GM18951 (cell line): Measurements from ENCODE around the gene CD93.

Experiments
- POLR2A ChIP-seq: IDR thresholded peaks from 4 replicates; pipeline ENCODE4 v1.6.1; 2011; ENCODE audit warnings: mild to moderate bottlenecking; ENCODE audit not compliant: insufficient read length, insufficient read depth; ENCODE audit errors: extremely low read depth
- in situ Hi-C: fragments of 300-500 bp; cut with MboI; formaldehyde crosslinking; loops from one replicate; pipeline ENCODE4 v1.12.0; 2022; ENCODE audit warnings: low sequenced_read_pairs, mixed read lengths, inconsistent platforms; ENCODE audit not compliant: unreplicated experiment

Gene CD93

DNA sequence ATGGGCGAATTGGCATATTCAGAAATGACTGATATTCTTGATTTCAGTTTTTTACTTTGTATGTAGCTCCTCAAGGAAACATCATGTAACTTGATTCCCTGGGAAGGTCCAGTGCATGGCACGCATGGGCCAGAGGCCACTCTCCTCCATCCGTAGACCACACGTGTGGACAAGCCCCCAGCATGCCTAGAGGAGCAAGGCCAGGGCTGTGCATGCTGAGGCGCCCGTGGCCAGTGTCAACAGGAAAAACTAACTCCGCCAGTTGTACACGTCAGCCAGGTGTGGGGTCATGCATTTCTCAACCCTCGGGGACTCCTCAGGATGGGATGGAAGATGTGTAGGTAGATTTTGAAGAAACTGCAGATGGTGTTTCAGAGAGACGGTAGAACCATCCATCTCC lies 37.8 kb upstream of the CD93 start:
- in situ Hi-C loops, result no loop called here
- no peak for TF ChIP-seq POLR2A

DNA sequence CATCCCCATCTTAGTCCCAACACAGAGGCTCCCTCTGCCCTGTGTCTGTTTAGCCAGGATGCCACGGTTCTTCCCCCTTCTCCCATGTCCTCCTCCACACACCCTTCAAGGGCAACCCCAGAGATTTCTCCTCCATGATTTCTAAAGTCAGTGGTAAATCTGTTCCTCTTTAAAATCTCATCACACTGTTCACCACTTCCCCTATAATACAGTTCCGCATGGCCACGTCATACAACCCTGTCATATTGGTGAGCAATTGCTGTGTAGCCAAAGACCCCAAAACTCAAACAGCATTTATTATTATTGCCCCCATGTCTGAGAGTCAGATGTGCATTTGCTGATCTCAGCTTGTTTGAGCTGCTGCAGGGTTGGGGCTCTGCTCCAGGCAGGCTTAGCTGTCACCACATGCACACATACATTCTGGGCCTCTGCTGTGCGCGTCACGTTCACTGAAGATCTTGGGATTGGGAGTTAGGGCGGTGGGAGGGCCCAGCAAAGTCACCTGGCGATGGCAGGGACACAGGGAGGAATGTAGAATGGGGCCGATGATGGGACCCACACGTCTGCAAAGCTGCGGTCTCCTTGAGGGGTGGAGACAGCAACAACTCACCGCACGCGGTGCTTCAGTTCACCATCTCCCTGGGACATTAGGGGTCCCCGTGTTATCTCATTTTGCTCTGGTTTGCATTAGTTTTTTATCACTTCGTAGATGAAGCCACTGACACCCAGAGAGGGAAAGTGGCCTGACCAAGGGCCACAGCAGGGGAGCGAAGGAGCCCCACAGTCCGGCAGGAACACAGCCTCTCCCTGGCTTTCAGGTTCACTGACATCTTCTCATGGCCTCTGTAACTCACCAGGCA lies 36.9 kb upstream of the CD93 start:
- in situ Hi-C loops, result no loop called here
- TF ChIP-seq POLR2A, result no peak

DNA sequence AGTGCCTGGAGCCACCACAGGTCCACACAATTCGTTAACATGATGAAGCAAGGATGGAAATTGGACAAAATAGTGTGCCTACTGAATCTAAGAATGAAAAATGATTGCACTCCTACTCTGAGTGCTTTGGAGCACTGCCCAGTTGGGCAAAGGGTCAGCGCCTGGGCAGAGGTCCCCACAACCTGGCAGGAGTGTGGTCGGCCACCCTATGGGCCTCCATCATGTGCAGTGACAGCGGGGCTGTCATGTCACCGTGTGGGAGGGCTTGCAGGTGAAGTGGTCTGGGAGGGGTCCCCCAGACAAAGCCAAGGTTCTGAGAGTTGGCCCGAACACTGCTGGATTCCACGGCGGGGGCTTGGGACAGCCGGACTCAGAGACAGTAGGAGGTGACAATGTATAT lies 36.2 kb upstream of the CD93 start:
- in situ Hi-C loops, result no loop called here
- TF ChIP-seq POLR2A, result no peak

DNA sequence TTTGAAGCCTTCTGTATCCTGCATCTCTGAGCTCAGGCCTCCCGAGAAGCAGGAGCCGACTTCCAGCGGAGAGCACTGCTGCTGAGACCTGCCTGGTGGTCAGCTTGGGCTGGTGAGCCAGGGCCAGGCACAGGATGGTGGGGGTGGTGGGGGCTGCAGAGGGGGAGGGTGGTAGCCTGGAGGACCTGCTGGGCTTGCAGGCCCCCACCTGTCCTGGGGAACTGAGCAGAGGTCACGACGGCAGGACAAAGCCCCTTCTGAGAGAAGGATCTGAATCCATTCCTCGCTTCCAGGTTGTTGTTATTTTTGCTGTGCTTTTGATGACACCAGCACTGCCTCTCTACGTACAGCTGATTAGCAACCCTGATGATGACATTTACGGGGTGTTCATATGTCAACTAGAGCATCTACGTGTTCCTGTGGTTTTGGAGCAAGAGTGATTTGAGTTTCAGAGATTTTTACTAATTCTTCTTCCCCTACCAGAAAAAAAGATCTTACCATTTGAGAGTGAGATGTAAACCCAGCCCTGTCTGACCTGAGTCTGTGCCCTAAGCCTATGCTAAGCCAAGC lies 35.7 kb upstream of the CD93 start:
- TF ChIP-seq POLR2A, result no peak
- in situ Hi-C loops, result no loop called here

DNA sequence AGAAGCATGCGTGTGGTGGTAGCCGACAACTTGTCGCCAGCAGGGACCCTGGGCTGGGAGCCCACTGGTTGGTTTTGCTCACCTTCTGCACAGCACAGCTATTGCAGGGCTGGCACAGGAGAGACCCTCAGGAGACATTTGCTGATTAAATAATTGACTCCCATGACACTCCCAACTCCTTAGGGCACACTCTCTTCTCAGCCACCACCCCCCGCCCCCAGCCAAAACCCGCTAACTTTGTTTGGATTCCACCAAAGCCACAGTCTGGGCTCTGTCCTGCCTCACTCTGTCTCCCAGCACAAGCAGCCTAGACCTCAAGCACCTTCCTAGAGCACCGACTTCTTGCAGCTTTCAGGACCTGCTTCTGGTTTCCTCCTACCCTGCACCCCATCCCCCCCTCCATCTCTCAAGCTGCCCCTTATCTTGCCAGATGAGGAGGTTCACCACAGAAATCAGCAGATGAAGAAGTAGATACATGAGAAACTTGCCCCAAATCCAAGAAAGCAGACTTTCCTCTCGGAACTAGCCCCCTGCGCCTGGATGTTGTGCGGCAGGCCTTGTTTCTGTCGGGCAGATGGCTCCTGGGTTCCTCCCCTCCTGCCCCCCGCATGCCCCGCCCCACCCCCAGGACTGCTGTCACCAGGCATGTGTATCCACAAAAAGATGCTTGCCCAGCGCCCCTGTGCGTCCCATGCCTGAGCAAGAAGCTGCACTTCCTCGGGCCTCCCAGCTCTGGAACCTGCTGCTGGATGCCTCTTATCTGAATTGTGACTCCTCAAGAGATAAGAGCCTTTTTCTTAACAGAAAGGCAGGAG lies 35.0 kb upstream of the CD93 start:
- no peak for TF ChIP-seq POLR2A
- in situ Hi-C loops, result no loop called here

DNA sequence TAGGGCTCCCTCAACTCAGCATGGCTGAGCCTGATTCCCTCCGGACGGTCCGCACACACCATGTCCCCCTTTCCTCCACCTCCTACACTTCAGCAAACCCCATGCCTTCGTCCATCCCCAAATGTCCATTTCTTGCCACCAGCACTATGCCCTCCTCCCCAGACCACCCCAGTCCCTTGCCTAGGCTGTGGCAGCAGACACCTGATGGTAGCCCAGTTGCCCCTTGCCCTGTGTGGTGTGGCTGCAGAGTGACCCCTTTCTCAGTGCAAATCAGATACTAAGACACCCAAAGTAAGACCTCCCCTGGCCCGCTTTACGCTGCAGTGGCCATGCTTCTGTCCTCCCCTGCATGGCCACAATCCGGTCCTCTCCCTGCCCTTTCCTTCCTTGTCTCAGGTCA lies 34.1 kb upstream of the CD93 start:
- no peak for TF ChIP-seq POLR2A
- in situ Hi-C loops, result no loop called here

DNA sequence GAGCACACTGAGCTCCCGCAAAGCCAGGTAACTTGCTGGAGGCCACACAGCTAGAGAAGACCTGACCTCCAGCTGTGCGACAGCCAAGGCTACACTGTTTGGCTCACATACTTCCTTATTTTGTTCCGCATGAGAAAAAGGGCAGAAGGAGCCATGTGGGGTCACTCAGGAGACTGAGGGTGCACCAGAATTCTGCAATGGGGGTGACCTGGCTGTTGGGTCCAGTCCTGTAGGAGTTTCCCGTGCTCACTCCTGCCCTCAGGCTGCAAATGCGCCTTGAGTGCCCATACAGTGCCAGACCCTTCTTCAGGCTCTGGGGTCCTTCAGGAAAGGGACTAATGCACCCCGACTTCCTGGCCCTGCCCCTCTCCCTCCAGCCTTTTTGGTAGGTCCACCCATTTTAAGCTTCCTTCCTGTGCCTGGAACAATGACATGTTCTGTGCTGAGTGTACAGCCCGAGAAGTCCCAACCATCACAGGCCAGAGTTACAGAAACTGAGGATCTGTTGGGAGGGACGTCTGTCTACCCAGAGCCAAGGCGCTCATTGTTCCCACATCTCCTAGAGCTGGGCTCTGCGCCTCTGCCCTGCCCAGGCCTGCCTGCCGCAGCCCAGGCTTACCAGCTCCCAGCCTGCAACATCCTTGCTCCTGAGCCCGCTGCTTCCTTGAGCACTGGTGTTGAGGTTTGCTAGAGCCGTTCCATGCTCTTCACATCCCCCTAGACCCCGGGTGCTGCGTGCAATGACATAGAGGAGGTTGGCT lies 33.5 kb upstream of the CD93 start:
- in situ Hi-C loops, result no loop called here
- TF ChIP-seq POLR2A, result no peak

DNA sequence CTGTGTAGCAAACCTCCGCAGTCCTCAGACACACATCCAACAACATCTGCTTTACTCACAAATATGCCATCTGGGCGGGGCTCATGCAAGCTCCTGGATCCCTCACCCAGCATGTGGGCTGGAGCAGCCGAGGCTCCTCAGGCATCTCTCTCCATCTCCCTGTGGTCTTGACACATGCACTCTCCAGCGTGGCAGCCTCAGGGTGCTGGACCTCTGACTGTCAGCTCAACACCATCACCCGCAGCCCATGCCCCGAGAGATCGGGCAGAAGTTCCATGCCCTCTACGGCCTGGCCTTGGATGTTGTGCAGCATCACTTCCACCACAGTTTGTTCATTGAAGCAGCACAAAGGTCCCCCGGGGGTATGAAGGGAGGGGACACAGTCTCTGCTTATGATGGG lies 32.6 kb upstream of the CD93 start:
- in situ Hi-C loops, result no loop called here
- no peak for TF ChIP-seq POLR2A

DNA sequence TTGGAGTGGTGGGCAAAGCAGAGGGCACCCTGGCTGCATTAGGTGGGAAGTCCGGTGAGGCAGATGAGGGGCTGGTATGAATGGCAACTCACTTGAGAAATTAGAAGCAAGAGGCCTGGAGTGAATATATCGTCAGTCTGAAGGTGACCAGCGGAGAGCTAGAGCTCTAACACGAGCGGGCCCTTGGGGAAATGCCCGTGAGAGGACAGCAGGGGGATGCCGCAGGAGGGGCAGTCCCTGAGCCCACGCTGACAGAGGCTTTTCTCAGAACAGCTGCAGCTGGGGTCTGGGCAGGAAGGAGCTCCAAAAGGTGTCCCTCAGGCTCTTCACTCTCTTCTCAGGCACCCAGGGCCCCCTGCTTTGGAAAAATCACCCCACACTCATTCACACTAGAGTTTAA lies 32.0 kb upstream of the CD93 start:
- no peak for TF ChIP-seq POLR2A
- in situ Hi-C loops, result no loop called here

DNA sequence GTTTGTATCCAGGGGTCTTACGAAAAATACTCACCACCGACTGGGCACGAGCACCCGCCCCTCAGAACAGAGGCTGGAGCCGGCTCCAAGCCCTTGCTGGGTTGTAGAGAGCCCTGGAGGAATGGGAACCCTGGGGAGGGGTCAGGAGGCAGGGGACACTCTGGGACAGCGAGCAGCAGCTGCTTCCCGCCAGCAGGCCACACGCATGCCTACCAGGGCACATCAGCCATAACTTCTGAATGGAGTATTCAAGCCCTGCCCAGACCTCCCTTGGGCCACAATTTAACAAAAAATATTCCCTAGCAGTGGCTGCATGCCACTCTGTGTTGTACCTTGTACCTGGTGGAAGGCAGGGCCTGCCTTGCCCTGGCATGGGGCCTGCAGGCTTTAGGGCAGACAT lies 31.6 kb upstream of the CD93 start:
- in situ Hi-C loops, result no loop called here

DNA sequence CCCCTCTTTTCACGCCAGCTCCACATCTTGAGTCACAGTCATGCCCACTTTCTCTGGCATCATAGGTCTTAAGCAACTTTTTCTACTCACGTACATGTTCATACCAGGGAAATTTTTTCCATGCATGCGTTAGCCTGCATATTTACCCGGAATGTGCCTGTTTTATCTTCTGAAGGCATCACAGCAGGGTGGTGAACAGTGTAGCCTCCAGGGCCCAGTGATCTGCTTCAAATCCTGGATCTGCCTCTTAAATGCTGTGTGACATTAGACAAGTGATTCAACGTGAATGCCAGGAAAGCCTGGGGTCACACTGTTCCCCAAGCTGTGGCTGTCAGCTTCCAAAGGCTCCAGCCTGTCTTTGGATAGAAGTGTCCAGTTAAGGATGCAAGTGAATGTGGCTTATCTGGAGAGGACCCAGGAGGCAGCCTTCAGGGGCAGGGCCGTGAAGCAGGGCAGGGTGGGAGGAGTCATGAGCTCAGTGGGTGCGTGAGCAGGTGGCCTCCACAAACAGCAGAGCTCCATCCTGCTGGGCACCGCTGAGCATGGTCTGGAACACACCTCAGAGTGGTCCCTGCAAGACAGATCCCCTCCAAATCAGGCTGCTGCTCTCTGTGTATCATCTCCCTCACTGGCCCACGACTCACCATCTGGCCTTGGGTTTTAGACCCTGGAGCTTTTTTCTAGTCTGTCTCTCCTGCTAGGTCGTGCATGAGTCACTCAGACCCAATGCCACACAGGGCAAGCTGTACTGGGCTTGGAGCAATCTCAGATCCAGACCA lies 30.4 kb upstream of the CD93 start:
- no peak for TF ChIP-seq POLR2A
- in situ Hi-C loops, result no loop called here

More for the DNA sequence above, 31.6 kb upstream of the CD93 start:
- no peak for TF ChIP-seq POLR2A

DNA sequence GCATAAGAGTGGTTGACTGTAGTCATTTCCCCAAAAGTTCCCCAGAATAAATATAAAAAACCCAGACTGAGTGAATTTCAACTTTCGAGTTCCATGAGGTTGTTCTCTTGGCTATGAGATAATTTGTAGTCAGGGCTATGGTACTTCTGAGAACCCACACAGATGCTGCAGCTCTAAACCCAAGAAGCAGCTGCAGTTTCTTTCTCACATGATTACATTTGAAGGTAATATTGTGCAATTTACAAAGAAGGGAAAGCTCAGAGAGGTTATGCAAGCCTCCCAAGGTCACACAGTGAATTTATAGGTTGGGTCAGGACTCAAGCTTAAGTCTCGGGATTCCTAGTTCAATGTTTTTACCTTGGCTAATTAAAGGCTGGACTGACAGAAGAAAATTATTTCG lies 29.7 kb upstream of the CD93 start:
- TF ChIP-seq POLR2A, result no peak
- in situ Hi-C loops, result no loop called here

DNA sequence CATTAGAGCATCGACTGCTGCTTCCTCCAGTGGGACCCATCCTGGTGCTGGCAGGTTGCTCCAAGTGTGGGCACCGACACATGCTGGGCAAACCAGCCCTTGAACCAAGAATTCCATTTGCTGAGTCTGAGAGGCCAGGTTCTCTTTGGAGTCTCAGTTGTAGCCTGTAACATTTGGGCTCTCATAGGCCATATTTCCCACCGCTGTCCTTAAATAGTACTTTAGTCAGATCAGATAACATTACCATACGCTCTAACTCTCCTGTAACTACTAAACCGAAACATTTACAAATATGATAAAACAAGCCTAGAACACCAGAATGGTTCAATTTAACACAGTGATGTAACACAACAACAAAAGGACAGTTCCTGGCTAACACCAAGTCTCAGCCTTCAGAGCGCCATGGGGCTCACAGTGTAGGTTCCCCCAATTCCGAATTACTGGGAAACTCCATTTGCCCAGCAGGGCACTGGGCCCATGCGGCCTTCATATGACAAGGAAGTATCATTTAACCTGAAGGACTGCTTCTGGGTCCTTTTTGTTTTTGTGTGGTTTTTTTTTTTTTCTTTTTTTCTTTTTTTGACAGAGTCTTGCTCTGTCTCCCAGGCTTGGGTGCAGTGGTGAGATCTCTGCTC lies 28.4 kb upstream of the CD93 start:
- in situ Hi-C loops, result no loop called here
- TF ChIP-seq POLR2A, result no peak
